Natural killer cell (primary cell): Measurements from ENCODE around the gene LMOD2. TPM values are rescaled to one million over a fixed set of nuclear protein-coding genes. Genes with fewer than 3 reads are reported as not detected.

Source experiments
- ATAC-seq, 3 donors: fragments of 150-1000 bp in 2 of 3; fragments of 200-7000 bp in 1 of 3; cut with Tn5 transposase; 1 replicate in 1 of 3; 2 replicates in 2 of 3; pipeline ENCODE4 v1.10.0; 2021; ENCODE audit warnings: mild to moderate bottlenecking in 2 of 3, moderate library complexity in 2 of 3
- DNase-seq, 2 donors: peaks; one replicate each; pipeline versions ENCODE4 v3.0.0 to v3.0.0-alpha.2; 2013 to 2021; ENCODE audit warnings: mixed read lengths in 1 of 2
- H3K27ac ChIP-seq: one replicate; pipeline ENCODE4 v1.5.1; 2013; ENCODE audit warnings: mild to moderate bottlenecking, low read length
- H3K27me3 ChIP-seq: one replicate; pipeline ENCODE4 v1.6.1; 2013; ENCODE audit warnings: low read length; ENCODE audit not compliant: control insufficient read depth, insufficient read depth
- H3K36me3 ChIP-seq: one replicate; pipeline ENCODE4 v1.6.1; 2013; ENCODE audit warnings: low read length; ENCODE audit not compliant: control insufficient read depth, insufficient read depth
- H3K4me1 ChIP-seq: one replicate; pipeline ENCODE4 v1.6.1; 2013; ENCODE audit warnings: low read length; ENCODE audit not compliant: control insufficient read depth, insufficient read depth
- H3K4me3 ChIP-seq: one replicate; pipeline ENCODE4 v1.5.1; 2013; ENCODE audit warnings: low read length
- H3K9me3 ChIP-seq: one replicate; pipeline ENCODE4 v1.6.1; 2013; ENCODE audit warnings: low read length; ENCODE audit not compliant: control insufficient read depth, insufficient read depth
- H3K27ac Mint-ChIP-seq, 2 donors: one replicate each; pipeline ENCODE4 v1.8.0; 2022; ENCODE audit warnings: mild to moderate bottlenecking in 2 of 2, mixed read lengths in 2 of 2, moderate library complexity in 1 of 2
- H3K27me3 Mint-ChIP-seq, 2 donors: one replicate each; pipeline ENCODE4 v1.8.0; 2022; ENCODE audit warnings: low read depth in 2 of 2, mixed read lengths in 2 of 2
- H3K36me3 Mint-ChIP-seq: one replicate; pipeline ENCODE4 v1.8.0; 2022; ENCODE audit warnings: mixed read lengths
- H3K4me1 Mint-ChIP-seq, 2 donors: one replicate each; pipeline ENCODE4 v1.8.0; 2022; ENCODE audit warnings: mixed read lengths in 2 of 2
- H3K4me3 Mint-ChIP-seq: one replicate; pipeline ENCODE4 v1.8.0; 2022; ENCODE audit warnings: mild to moderate bottlenecking, moderate library complexity, mixed read lengths
- H3K9me3 Mint-ChIP-seq, 2 donors: one replicate each; pipeline ENCODE4 v1.8.0; 2022; ENCODE audit warnings: mixed read lengths in 2 of 2
- CTCF ChIP-seq: fragments of 200-600 bp; IDR thresholded peaks from one replicate; pipeline ENCODE4 v1.8.0; 2022; ENCODE audit warnings: antibody characterized with exemption
- WGBS: methylation state at CpG from one replicate; pipeline ENCODE4 v1.1.7; 2013; ENCODE audit warnings: missing lambda C conversion rate; ENCODE audit not compliant: insufficient coverage; 5-methylcytosine and 5-hydroxymethylcytosine counted together
- intact Hi-C: fragments of 100-400 bp; cut with micrococcal nuclease; formaldehyde crosslinking; loops from one replicate; pipeline ENCODE4 v1.14.2; 2022
- total RNA-seq, 4 donors: library from RNA; stranded (reverse); fragments of 120-200 nt in 1 of 4; gene quantifications; one replicate each; pipeline versions ENCODE4 v1.2.3 to v1.2.4, GENCODE V29; 2013 to 2022

The LMOD2 gene
- total RNA-seq, 3 donors from 2014 or later (not counting 1 experiment from before 2014, with no cell fraction given): not detected

GRCh38 chr7:123621707-123622106 is 34.0 kb upstream of the LMOD2 start:
- H3K27me3 ChIP-seq: no peaks in the 10 kb centered on the region
- no peak overlapping the region for H3K27ac Mint-ChIP-seq
- no peaks in the 10 kb centered on the region for H3K36me3 ChIP-seq
- H3K4me3 Mint-ChIP-seq: no peak overlapping the region
- no peaks in the 10 kb centered on the region for H3K4me1 Mint-ChIP-seq
- H3K4me3 ChIP-seq: no peak overlapping the region
- intact Hi-C loops: no loop called here
- H3K4me1 ChIP-seq: no peaks in the 10 kb centered on the region
- no peaks in the 10 kb centered on the region for H3K9me3 Mint-ChIP-seq
- no peak for DNase-seq
- no peak for ATAC-seq
- H3K27me3 Mint-ChIP-seq: peaks cover 12 to 15% of the 10 kb centered on the region in 2 donors
- no peaks in the 10 kb centered on the region for H3K36me3 Mint-ChIP-seq
- no peak overlapping the region for H3K27ac ChIP-seq
- no peaks in the 10 kb centered on the region for H3K9me3 ChIP-seq
- no peak for TF ChIP-seq CTCF
- WGBS: 76% methylated on average over 3 of the region's 4 CpGs

- ATAC-seq: no peak
- Mint-ChIP-seq H3K27ac (no peak overlapping the region), H3K36me3 (no peaks in the 10 kb centered on the region), H3K9me3 (no peaks in the 10 kb centered on the region), H3K4me3 (no peak overlapping the region), H3K4me1 (no peaks in the 10 kb centered on the region), H3K27me3 (peaks cover 8 to 14% of the 10 kb centered on the region in 2 donors)
- Histone ChIP-seq H3K27ac (no peak overlapping the region), H3K9me3 (no peaks in the 10 kb centered on the region), H3K27me3 (no peaks in the 10 kb centered on the region), H3K4me1 (no peaks in the 10 kb centered on the region), H3K36me3 (no peaks in the 10 kb centered on the region), H3K4me3 (no peak overlapping the region)
- intact Hi-C loops: no loop called here
- TF ChIP-seq CTCF: no peak
- WGBS: 80% methylated on average over 6 of the region's 6 CpGs
- DNase-seq: no peak
Observed at GRCh38 chr7:123622660-123623386, 32.8 kb upstream of the LMOD2 start.

DNA sequence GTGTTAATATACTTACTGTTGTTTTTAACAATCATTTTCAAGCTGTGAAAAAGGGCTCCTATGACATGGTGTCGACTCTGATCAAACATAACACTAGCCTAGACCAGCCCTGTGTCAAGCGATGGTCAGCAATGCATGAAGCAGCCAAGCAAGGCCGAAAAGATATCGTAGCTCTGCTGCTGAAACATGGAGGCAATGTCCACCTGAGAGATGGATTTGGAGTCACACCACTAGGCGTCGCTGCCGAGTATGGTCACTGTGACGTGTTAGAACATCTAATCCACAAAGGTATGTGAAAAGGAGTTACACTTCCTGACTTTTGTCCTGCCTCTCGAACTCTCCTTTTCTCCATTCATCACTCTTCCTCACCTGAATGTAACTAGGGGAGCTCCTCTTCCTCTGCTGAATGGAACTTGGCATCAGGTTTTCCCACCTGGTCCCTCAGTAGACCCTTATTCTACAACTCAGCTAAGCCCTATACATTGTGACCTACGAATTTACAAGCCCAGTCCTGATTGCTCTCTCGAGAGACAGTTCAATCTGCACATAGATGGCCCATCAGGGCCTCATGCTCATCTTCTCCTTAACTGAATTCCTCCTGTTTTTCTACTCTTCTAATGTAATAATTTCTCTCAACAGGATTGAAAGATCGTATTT is 31.0 kb upstream of the LMOD2 start:
- H3K4me1 Mint-ChIP-seq: no peaks in the 10 kb centered on the region
- H3K9me3 Mint-ChIP-seq: no peaks in the 10 kb centered on the region
- Histone ChIP-seq H3K27ac (no peak overlapping the region), H3K9me3 (no peaks in the 10 kb centered on the region), H3K27me3 (no peaks in the 10 kb centered on the region), H3K4me1 (no peaks in the 10 kb centered on the region), H3K36me3 (no peaks in the 10 kb centered on the region), H3K4me3 (no peak overlapping the region)
- peak; percentile 50 for TF ChIP-seq CTCF
- 55% methylated on average over 12 of the region's 12 CpGs for WGBS
- H3K36me3 Mint-ChIP-seq: no peaks in the 10 kb centered on the region
- no peak overlapping the region for H3K4me3 Mint-ChIP-seq
- peaks cover 6 to 7% of the 10 kb centered on the region in 2 donors for H3K27me3 Mint-ChIP-seq
- H3K27ac Mint-ChIP-seq: no peak overlapping the region
- intact Hi-C loops: no loop called here
- ATAC-seq: peak in 2 of 3 donors; percentile 37 to 61
- peak; percentile 26 to 73 for DNase-seq
